IMR-90 (cell line): ENCODE results near the gene DPH7.

ENCODE experiments used
- CHD1 ChIP-seq: IDR thresholded peaks from 2 replicates; pipeline ENCODE4 v1.6.1; 2012; ENCODE audit warnings: low read depth, low read length, improper control_type of control experiment
- FOS ChIP-seq: fragments of 150-350 bp; IDR thresholded peaks from 2 replicates; pipeline ENCODE4 v1.6.1; 2016; ENCODE audit warnings: low read depth, low read length
- MAFK ChIP-seq: IDR thresholded peaks from 2 replicates; pipeline ENCODE4 v1.6.1; 2012; ENCODE audit warnings: low read depth, low read length, improper control_type of control experiment
- MAZ ChIP-seq: IDR thresholded peaks from 2 replicates; pipeline ENCODE4 v1.6.1; 2012; ENCODE audit warnings: low read depth, mild to moderate bottlenecking, low read length, improper control_type of control experiment, moderate library complexity, borderline replicate concordance
- MXI1 ChIP-seq: IDR thresholded peaks from 2 replicates; pipeline ENCODE4 v1.6.1; 2012; ENCODE audit warnings: low read depth, mild to moderate bottlenecking, low read length, moderate library complexity, borderline replicate concordance
- NFE2L2 ChIP-seq: fragments of 150-350 bp; IDR thresholded peaks from 2 replicates; pipeline ENCODE4 v1.6.1; 2016; ENCODE audit warnings: low read depth, mild to moderate bottlenecking, low read length
- POLR2A ChIP-seq: IDR thresholded peaks from 2 replicates; pipeline ENCODE4 v1.6.1; 2012; ENCODE audit warnings: mild to moderate bottlenecking, low read depth, low read length
- RFX5 ChIP-seq: IDR thresholded peaks from 2 replicates; pipeline ENCODE4 v1.8.0; 2012; ENCODE audit warnings: low read depth, mild to moderate bottlenecking, low read length, moderate library complexity
- SMC3 ChIP-seq: fragments of 150-350 bp; IDR thresholded peaks from 2 replicates; pipeline ENCODE4 v1.6.1; 2016; ENCODE audit warnings: low read depth, mild to moderate bottlenecking, antibody characterized with exemption, low read length, moderate library complexity
- USF2 ChIP-seq: fragments of 150-350 bp; IDR thresholded peaks from 2 replicates; pipeline ENCODE4 v1.6.1; 2017; ENCODE audit warnings: mild to moderate bottlenecking, antibody characterized with exemption, low read length, low read depth
- TF ChIP-seq, protein P1 (sequence below): conservative IDR thresholded peaks from 2 replicates; pipeline ENCODE4 v1.5.1; 2012; ENCODE audit warnings: mild to moderate bottlenecking, low read depth, low read length, improper control_type of control experiment
- TF ChIP-seq, protein P2 (sequence below): fragments of 150-350 bp; IDR thresholded peaks from 2 replicates; pipeline ENCODE4 v1.6.1; 2016; ENCODE audit warnings: low read depth, mild to moderate bottlenecking, low read length, moderate library complexity, borderline replicate concordance

GRCh38 chr9:137606734-137607138, 28.0 kb upstream of the DPH7 start:
- TF ChIP-seq, protein P1, sequence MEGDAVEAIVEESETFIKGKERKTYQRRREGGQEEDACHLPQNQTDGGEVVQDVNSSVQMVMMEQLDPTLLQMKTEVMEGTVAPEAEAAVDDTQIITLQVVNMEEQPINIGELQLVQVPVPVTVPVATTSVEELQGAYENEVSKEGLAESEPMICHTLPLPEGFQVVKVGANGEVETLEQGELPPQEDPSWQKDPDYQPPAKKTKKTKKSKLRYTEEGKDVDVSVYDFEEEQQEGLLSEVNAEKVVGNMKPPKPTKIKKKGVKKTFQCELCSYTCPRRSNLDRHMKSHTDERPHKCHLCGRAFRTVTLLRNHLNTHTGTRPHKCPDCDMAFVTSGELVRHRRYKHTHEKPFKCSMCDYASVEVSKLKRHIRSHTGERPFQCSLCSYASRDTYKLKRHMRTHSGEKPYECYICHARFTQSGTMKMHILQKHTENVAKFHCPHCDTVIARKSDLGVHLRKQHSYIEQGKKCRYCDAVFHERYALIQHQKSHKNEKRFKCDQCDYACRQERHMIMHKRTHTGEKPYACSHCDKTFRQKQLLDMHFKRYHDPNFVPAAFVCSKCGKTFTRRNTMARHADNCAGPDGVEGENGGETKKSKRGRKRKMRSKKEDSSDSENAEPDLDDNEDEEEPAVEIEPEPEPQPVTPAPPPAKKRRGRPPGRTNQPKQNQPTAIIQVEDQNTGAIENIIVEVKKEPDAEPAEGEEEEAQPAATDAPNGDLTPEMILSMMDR, result no peak
- no peak for TF ChIP-seq MXI1
- TF ChIP-seq RFX5, result no peak
- TF ChIP-seq POLR2A, result no peak
- no peak for TF ChIP-seq USF2
- TF ChIP-seq, protein P2, sequence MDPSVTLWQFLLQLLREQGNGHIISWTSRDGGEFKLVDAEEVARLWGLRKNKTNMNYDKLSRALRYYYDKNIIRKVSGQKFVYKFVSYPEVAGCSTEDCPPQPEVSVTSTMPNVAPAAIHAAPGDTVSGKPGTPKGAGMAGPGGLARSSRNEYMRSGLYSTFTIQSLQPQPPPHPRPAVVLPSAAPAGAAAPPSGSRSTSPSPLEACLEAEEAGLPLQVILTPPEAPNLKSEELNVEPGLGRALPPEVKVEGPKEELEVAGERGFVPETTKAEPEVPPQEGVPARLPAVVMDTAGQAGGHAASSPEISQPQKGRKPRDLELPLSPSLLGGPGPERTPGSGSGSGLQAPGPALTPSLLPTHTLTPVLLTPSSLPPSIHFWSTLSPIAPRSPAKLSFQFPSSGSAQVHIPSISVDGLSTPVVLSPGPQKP, result no peak
- TF ChIP-seq CHD1, result no peak
- TF ChIP-seq MAZ, result no peak
- no peak for TF ChIP-seq NFE2L2
- TF ChIP-seq SMC3, result no peak
- no peak for TF ChIP-seq MAFK
- TF ChIP-seq FOS, result no peak
